ENCODE results near the gene STXBP3. TPM values are rescaled to one million over a fixed set of nuclear protein-coding genes. Genes with fewer than 3 reads are reported as not detected.

Gene STXBP3
- total and polyA plus RNA-seq, 2 of the 13 experiments (the other 11 are each of a cell fraction or from before 2014, with no cell fraction given): 13.0 to 20.8 TPM

- TF ChIP-seq, protein P1, sequence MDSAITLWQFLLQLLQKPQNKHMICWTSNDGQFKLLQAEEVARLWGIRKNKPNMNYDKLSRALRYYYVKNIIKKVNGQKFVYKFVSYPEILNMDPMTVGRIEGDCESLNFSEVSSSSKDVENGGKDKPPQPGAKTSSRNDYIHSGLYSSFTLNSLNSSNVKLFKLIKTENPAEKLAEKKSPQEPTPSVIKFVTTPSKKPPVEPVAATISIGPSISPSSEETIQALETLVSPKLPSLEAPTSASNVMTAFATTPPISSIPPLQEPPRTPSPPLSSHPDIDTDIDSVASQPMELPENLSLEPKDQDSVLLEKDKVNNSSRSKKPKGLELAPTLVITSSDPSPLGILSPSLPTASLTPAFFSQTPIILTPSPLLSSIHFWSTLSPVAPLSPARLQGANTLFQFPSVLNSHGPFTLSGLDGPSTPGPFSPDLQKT (CRISPR knock-in tag; IDR thresholded peaks at IDR 0.05; ENCODE audit: borderline replicate concordance): peak; percentile 40; the same call in 1 of the 2 replicates
- TF ChIP-seq AHDC1 (CRISPR knock-in tag; IDR thresholded peaks at IDR 0.05; ENCODE audit: borderline replicate concordance) (0 out of 2 replicates have a peak, but pooled peaks have one; percentile 41), ZNF451 (CRISPR knock-in tag; IDR thresholded peaks at IDR 0.05) (0 out of 2 replicates have a peak, but pooled peaks have one; percentile 20), ZNF136 (CRISPR knock-in tag; IDR thresholded peaks at IDR 0.05; ENCODE audit: low read depth) (peak; percentile 97; the same call in 1 of the 2 replicates), MXD4 (CRISPR knock-in tag; IDR thresholded peaks at IDR 0.05) (no peak; the same call in 1 of the 2 replicates), NFYB (CRISPR knock-in tag; IDR thresholded peaks at IDR 0.05) (no peak; the same call in 1 of the 2 replicates), SP4 (CRISPR knock-in tag; IDR thresholded peaks at IDR 0.05) (peak; percentile 84), KMT2A (CRISPR knock-in tag; IDR thresholded peaks at IDR 0.05) (peak; percentile 76), NFKBIZ (CRISPR knock-in tag; IDR thresholded peaks at IDR 0.05) (peak; percentile 72), ZZZ3 (CRISPR knock-in tag; IDR thresholded peaks at IDR 0.05; ENCODE audit: borderline replicate concordance) (peak; percentile 30; the same call in 1 of the 2 replicates), CTCF (CRISPR knock-in tag; IDR thresholded peaks at IDR 0.05) (peak; percentile 98)
- TF ChIP-seq, protein P2, sequence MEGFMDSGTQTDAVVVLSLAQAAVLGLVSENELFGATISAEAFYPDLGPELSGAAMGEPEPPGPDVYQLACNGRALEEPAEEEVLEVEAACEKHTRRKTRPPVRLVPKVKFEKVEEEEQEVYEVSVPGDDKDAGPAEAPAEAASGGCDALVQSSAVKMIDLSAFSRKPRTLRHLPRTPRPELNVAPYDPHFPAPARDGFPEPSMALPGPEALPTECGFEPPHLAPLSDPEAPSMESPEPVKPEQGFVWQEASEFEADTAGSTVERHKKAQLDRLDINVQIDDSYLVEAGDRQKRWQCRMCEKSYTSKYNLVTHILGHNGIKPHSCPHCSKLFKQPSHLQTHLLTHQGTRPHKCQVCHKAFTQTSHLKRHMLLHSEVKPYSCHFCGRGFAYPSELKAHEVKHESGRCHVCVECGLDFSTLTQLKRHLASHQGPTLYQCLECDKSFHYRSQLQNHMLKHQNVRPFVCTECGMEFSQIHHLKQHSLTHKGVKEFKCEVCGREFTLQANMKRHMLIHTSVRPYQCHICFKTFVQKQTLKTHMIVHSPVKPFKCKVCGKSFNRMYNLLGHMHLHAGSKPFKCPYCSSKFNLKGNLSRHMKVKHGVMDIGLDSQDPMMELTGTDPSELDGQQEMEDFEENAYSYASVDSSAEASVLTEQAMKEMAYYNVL (CRISPR knock-in tag; IDR thresholded peaks at IDR 0.05; ENCODE audit: borderline replicate concordance): no peak
- TF ChIP-seq, protein P3, sequence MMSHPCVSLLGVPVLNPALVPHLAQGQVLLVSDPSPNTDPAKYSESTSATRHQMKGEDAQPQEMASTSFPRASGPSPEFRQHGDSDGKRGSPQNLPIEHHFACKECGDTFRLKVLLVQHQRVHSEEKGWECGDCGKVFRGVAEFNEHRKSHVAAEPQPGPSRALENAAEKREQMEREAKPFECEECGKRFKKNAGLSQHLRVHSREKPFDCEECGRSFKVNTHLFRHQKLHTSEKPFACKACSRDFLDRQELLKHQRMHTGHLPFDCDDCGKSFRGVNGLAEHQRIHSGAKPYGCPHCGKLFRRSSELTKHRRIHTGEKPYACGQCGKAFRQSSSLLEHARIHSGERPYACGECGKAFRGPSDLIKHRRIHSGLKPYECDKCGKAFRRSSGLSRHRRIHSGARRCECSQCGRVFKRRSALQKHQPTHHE (CRISPR knock-in tag; IDR thresholded peaks at IDR 0.05; ENCODE audit: borderline replicate concordance): 0 out of 2 replicates have a peak, but pooled peaks have one; percentile 36
- TF ChIP-seq, protein P4, sequence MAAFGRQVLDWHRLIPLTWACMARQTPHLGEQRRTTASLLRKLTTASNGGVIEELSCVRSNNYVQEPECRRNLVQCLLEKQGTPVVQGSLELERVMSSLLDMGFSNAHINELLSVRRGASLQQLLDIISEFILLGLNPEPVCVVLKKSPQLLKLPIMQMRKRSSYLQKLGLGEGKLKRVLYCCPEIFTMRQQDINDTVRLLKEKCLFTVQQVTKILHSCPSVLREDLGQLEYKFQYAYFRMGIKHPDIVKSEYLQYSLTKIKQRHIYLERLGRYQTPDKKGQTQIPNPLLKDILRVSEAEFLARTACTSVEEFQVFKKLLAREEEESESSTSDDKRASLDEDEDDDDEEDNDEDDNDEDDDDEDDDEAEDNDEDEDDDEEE (CRISPR knock-in tag; IDR thresholded peaks at IDR 0.05): peak; percentile 43; the same call in 1 of the 2 replicates
Measured at GRCh38 chr1:108746382-108747170, at the start of gene STXBP3 (continued).
